ENCODE measurements around the gene LIX1L. TPM values are rescaled to one million over a fixed set of nuclear protein-coding genes. Genes with fewer than 3 reads are reported as not detected.

The LIX1L gene
- total and polyA plus RNA-seq, 2 donors (not counting 1 experiment from before 2014, with no cell fraction given): 14.4 to 31.7 TPM

- Histone ChIP-seq H4K20me1 (ENCODE audit: control insufficient read depth, insufficient read depth, low read length, poor library complexity, severe bottlenecking) (peaks cover 39% of the 10 kb centered on the region), H3K4me2 (replicated peaks; ENCODE audit: low read depth, low read length, poor library complexity, severe bottlenecking) (peak overlapping the region; percentile 80), H3K4me3 (ENCODE audit: control extremely low read depth in 1 of 5, extremely low read depth in 1 of 5, insufficient read depth in 1 of 5, low read depth in 2 of 5, low read length in 4 of 5) (peak overlapping the region in 4 of 5 experiments; percentile 18 to 100 (median 93)), H3K27me3 (replicated peaks in 1 of 4; ENCODE audit: control extremely low read depth in 1 of 4, control insufficient read depth in 3 of 4, insufficient read depth in 4 of 4, low read length in 3 of 4) (no peaks in the 10 kb centered on the region), H3K4me1 (ENCODE audit: control insufficient read depth in 2 of 2, insufficient read depth in 2 of 2, low read length in 2 of 2) (peaks cover 38 to 42% of the 10 kb centered on the region in 2 donors), H3K9me3 (ENCODE audit: control extremely low read depth in 1 of 3, control insufficient read depth in 2 of 3, insufficient read depth in 1 of 3, low read length in 2 of 3) (no peaks in the 10 kb centered on the region), H3K36me3 (replicated peaks in 1 of 2; ENCODE audit: control extremely low read depth in 1 of 2, control insufficient read depth in 1 of 2, extremely low read depth in 1 of 2, insufficient read depth in 2 of 2, low read length in 1 of 2) (peaks cover 12 to 40% of the 10 kb centered on the region in 2 experiments), H2AFZ (ENCODE audit: insufficient read depth, low read depth, low read length, poor library complexity, severe bottlenecking) (no peak overlapping the region), H3K27ac (ENCODE audit: low read length in 2 of 2) (peak overlapping the region in 1 of 2 donors; percentile 82), H3K9ac (ENCODE audit: low read length) (peak overlapping the region; percentile 81), H3K79me2 (ENCODE audit: control insufficient read depth, insufficient read depth, low read length) (peaks cover 45% of the 10 kb centered on the region)
- ChIA-PET CTCF (interaction anchor here (1.6 to 14.8 kb wide), 3 partner anchors 11 to 146 kb away, joined by 4 to 207 read pairs (median 135); partner anchors contain the start of gene NUDT17), POLR2A (interaction anchor here (0.5 to 12.1 kb wide), 5 partner anchors 10 to 273 kb away, joined by 3 to 131 read pairs (median 4); no protein-coding TSS in a partner anchor)
- TF ChIP-seq EZH2 (IDR thresholded peaks at IDR 0.05; ENCODE audit: borderline replicate concordance, insufficient read depth, low read depth, low read length, poor library complexity, severe bottlenecking): no peak
- no peak for TF ChIP-seq CTCF (IDR thresholded peaks at IDR 0.05)
- Mint-ChIP-seq H3K4me1 (peaks cover 69% of the 10 kb centered on the region), H3K4me3 (peak overlapping the region; percentile 56), H3K27ac (peak overlapping the region; percentile 81), H3K9me3 (ENCODE audit: insufficient read depth) (no peaks in the 10 kb centered on the region), H3K27me3 (no peaks in the 10 kb centered on the region)
- no peak for DNase-seq
- intact Hi-C loops (cut with micrococcal nuclease): no loop called here
- no peak for ATAC-seq (ENCODE audit: low read depth)
- WGBS (ENCODE audit: insufficient coverage): 100% methylated on average over 1 of the region's 10 CpGs
Measured at GRCh38 chr1:145991735-145992412, 34.1 kb upstream of the LIX1L start.
